GM19240 (cell line): ENCODE data around the gene CDKAL1.

Experiments
- DNase-seq: peaks from one replicate; pipeline ENCODE4 v3.0.0; 2011; ENCODE audit warnings: low spot score; ENCODE audit not compliant: insufficient read length

CDKAL1 gene

DNA sequence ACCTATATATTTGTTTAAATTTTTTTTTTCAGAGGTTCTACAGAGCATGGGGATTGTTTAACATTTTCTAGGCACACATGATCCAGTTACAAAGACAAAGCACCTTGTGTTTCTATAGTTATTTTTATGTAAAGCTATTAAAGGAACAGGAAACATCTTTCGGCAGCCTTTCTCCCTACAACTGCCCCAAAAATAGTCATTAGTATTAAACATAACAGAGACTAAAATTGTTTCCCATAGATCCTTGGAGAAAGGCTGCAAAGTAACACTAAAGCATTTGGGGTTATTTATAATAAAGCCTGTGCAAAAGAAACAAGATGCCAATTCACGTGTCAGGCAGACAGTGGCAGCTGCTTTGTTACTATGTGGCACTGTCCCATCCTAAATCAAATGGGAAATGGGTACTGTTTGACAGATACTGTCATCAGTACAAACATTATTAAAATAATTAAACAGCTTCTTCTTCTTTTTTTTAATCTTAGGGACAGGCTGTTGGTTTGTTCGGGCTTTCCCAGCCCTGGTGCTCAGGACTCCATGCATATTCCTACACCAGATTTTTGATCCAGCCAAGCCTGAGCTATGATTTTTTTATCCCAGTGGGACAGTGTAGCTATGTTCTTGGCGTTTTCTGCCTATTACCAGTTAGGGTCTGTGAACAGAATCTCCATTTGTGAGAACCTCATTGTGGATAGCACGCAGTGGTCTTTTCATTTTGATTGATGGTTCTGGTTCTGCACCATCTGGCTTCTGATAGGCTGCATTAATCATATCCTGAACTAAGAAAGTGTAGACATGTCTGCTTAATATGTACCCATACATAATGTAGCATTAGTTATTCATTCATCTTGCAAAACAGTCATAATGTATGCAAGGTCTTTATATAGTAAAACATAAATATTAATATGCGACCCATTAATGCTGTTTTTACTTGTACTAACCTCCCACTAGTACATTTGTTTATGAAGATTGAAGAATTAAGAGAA is 598.9 kb downstream of the CDKAL1 start:
- DNase-seq = no peak

DNA sequence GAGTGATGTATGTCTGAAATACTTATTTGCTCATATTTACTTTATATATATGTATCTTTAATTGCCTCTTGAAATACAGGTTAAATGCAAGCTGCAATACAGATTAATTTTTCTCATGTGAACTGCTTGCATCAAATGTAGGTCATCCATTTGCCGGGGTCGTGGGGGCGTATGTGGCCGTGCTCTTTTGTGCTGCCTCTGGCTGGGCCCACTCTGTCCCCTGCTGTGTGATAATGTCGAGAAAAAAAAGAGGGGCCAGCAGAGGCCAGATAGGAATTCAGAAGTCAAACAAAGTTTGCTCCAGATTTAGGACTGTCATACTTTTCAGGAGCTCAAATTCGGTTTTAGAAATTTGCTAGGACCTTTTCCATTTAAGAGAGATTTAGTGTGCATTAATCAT is 599.6 kb downstream of the CDKAL1 start:
- DNase-seq = no peak

DNA sequence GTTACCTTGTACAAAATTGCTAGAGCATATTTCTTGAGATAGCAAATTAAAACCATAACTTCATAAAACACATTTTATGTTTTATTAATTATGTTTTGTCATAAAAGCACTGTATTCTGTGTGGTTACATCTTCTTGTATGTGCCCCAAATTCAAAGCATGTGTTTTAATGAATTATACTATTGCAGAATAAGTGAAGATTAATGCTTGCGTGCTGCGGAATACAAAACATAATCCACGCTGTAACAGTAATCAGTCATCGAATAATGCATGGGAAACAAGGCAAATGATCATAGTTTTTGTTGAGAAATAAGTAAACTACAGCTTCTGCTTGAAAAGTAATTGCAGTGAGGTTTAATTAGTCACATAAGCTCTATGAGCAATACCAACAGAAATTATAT is 600.1 kb downstream of the CDKAL1 start:
- no peak for DNase-seq

DNA sequence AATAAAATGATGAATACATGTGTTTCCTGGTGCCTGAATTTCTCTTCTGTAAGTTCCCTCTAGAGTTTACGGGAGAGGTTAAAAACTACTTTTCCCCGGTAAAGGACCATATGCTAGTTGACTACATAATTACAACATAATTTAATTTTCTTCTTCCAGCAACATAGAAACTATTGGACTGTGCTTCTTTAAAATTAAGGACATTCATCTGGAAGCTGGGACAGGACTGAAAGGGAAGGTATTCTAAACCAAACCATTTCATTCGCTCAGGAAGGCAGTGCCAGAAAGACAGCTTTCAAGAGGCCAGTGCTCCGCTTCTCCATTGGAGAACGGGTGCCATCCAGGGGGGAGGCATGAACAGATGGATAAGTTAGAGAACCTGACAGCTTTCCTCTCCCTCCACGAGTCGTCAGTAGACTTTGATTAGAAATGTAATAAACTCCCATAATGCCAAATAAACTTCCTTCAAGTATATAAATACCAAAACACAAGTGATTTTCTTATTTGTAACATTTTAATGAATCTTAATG is 601.3 kb downstream of the CDKAL1 start:
- DNase-seq = no peak

DNA sequence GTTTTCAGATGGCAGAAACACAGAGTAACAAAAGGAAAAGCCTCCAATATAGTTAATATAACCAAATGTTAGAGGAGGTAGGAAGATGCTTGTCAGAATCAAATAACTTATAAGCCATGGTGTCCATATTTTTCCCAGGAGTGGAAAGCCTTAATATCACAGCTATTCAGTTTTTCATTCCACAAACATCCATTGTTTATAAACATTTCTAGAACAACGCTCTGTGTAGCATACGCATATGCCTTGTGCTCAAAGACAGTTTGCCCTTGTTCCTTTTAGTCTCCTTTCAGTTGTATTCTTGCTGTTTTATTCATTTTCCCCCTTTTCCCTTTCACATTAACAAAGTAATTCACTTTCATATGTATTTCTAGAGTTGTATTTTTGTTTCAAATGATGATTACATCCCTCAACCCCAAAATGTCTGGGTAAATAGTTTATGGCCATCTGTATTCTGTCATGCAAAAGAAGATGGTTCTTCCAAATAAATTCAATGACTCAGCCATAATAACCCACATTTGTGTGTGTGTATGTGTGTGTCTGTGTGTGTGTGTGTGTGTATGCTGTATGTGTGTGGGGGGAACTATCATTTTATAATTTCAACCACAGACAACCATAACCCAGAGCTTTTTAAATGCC is 603.6 kb downstream of the CDKAL1 start:
- no peak for DNase-seq

DNA sequence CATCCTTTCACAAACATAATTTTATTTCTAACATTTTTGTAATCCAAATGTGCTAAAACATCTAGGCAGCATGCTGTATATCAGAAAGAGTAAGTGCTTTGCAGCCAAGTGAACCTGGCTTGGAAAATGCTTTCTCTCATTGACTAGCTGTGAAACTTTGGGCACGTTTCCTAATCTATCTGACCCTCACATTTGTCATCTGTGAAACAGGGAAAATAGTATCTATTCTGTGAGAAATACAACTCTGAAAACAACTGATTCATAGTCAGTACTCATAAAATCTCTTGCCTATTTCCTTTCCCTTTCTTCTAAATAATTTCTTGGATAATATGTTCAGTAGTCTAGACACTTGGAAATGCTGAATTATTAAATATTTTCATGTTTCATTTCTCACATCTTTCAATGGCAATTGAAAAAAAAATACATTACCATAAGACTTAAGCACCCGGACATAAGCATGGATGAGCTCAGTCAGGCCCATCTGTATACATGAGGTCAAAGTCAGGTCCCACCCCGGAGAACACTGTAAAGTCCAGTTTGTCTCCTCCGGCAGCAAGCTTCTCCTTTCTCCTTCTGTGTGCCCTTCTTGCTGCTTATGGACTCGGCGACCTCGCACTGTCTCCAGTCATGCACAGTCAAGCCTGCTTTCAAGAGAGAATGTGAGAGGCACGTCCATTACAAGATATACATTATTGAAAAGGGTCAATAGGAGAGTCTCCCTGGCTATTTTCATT is 604.2 kb downstream of the CDKAL1 start:
- no peak for DNase-seq

DNA sequence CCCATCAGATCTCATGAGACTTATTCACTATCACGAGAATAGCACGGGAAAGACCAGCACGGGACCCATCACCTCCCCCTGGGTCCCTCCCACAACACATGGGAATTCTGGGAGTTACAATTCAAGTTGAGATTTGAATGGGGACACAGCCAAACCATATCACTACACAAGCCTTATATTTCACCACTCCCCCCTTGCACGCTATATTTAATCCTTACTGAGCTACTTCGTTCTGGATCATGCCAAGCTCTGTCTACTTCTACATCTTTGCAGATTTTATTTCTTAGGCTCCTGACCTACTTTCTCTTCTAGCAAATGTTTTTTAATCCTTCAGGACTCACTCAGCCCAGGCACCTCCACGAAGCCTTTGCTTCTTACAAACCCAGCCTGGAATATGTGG is 606.7 kb downstream of the CDKAL1 start:
- no peak for DNase-seq

DNA sequence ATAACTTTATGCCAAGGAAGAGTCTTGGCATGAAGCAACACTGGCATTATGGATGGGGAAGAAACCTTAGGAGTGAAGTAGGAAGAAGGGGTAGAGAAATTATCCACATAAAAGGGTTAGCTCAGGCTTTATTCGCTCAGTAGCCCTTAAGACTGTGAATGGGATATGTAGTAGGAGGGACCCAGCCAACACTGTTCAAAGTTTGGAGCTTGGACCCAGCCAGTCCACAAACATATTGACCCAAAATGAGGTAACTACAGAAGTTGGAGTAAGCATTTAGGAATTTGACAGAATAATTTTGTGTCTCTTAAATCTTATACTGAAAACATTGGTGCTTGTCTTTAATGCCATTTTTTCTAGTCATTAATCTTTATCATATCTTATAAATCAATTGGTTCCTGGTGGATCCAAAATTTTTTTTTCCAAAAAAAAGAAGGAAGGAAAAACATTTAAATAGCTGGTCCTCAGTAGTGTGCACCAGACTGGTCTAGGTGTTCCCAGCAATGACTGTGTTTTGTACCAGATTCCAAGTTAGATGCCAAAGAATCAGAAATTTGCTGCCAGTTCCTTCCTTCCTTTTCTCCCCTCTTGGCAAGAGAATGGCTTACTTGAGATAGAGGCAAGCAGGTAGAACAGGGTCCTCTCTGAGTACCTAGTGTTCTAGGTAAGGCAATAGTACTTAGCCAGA is 607.5 kb downstream of the CDKAL1 start:
- no peak for DNase-seq

DNA sequence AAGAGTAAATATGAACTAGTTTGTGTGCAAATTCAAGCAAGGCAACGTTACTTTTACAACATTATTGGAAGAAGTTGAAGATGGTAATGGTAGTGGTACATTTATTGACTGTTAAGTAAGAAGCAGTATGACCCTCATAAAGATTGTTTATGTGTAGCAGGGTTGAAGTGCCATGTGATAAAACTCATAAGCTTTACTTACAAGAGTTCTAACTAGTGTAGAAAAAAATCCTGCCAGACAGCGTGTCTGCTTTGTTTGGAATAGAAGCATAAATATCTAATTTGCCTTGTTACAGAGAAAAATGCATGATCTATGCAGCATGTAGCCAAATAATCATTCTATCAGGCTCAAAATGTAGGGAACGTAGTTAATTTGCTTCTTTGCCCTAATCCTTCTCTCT is 608.5 kb downstream of the CDKAL1 start:
- no peak for DNase-seq

DNA sequence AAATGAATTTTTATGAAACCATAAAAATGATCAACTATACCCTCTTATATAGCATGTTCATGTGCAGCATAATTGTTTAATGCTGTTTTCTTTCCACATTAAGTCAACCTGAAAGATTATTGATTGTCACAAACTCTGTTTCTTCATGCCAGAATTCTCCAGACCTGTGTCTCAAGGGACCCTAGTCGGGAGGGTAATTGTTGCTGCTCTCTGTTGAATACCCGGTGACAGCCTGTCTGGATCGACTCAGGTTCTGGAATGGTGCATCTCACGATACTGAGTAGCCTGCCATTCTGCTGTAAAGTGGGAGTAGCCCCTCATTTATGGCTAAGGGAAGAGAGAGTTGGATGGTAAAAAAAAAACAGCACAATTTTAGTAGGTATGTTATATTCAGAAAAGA is 609.4 kb downstream of the CDKAL1 start:
- no peak for DNase-seq

DNA sequence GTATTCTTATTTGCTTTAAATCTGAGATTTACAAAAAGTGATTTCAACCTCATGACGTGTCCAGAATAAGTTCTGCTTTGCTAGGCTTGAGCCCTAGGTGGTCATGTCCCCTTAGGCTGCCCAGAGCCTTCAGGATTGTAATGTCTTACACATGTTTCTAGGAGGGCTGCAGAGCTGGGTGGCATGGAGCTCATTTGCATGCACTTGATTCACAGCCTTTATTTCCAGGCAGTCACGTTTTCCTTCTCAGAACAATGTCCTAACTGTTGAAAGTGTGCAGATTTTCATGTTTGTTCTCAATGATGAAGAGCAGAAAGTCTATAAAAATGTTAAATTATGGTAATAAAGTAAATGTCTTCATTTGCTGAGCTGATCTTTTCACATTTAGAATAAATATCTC is 610.7 kb downstream of the CDKAL1 start:
- no peak for DNase-seq

DNA sequence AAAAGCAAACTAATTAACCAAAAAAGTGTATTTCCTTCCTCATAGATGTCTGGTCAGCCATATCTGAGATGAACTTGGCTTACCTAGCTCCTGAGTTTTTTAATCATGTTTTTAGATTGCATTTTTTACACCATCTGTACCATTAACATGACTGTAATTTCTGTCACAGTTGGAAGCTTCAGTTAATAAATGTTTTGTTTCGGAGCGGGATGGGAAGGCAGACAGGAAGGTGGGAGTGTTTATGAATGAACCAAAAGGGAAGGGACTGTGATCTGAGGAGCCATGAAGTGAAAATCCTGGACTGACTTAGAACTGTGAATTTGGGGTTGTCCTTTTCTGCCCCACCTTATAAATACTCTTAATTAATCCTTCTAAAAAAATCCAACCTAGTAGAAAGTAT is 613.7 kb downstream of the CDKAL1 start:
- no peak for DNase-seq

DNA sequence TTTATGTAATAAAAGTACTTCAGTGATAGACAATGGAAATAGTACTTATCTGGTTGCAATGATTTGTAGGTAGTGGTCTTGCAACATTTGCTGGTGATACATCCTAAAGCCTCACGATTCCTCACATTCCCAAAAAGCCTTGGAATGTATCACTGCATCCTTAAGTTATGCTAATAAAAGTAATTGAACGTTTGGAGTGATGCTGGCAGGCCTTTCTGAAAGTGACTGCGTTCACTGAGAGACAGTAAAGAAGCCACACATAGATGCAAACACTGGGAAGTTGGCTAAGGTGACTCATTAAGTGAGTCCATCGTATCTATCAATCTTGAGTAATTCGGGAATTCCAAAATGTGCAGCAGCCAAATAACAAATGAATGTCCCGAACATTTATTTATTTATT is 615.2 kb downstream of the CDKAL1 start:
- no peak for DNase-seq

DNA sequence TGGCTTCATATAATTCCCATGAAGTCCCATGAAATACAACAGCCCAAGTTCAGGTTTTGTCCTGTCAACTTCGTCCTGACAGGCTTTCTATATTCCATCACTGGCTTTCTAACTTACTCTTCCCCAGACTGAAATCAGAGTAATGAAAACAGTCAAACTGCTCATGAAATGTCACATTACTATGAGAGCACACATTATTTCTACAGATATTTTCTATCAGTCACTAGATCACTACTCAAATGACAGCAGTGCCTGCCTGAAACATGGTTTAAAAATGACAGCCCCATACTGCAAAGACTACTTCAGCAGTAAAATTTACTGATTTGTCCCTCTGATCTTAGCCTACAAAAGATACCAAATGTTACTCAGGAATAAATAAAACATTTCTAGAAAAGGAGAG is 616.4 kb downstream of the CDKAL1 start:
- no peak for DNase-seq

DNA sequence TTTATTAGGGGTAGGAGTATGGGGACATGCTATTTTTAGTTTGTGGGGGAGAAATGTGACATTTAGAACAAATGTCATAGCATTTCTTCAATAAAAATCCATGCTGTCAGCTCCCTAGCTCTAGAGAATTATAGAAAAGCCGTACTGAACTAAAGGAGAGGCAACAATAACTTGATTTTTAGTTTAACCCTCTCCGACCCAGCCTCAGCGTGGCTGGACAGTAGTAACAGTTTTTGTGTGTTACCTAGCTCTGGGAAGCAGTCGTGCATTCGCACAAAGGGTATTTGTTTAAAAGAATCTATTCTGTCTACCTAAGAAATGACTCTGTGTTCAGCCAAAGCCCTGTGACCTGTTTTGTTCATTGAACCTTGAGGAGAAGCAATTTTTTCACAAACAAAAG is 616.9 kb downstream of the CDKAL1 start:
- no peak for DNase-seq

DNA sequence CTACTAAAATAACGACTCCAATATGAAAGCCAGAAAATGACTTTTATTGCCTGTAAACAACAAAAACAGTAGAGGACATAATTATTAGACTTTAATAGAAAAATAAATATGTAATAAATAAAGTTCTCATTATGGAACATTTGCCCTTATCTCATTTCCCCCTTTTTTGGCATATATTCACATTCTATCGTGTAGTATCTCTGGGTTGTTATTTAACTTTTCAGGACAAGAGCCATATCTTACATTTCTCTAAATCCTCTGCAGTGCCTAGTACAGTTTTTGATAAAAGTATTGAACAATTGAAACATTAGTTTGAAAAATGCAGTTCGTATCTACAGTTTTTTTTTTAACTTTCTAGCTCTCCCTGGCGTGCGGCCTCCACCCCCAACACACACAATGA is 617.3 kb downstream of the CDKAL1 start:
- no peak for DNase-seq

DNA sequence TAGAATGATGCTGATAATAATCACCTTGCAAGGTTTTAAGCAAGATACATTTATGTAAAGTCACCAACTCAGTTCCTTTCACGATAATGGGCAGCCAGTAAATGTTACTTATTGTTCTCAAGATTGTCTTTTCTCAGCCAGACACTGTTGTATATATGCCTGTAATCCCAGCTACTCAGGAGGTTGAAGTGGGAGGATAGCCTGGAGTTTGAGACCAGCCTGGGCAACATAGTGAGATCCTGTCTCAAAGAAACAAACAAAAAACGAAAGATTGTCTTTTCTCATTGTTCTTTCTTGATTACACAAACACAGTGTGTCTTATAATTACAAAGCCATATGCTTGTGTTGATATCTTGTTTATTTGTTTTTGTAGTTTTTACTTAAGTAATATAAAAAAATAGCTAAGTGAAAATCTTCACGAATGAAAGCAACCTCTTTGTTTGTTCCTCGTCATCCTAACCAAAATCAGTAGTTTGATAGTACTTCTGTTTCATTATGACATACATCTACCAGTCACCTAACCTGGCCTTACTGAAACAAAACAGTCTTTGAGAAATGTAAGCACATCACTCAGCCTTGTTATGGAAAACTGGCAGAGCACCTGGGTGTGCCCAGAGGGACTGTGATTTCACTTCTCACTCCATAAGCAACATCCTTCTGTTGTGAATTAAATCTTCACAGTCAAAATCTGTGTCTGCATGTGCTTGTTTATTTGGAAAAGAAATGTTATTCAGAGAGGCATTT is 623.1 kb downstream of the CDKAL1 start:
- no peak for DNase-seq

DNA sequence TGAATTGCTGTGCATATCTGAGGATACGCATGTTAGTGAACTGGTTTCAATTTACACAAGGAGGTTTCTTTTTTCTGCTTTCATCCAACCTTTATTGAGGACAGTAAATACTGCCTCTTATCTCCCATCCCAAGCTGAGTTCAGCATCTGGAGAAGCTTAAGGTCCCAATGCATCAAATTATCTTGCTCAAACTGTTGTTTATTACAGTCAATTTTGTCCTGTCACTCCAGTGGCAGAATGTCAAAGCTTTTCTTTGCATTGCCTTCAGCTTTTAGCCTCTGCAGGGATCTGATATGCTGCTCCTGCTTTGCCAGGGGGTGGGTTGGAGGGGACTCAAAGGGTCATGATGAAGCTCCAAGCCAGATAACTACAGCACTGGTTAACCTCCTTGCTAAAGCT is 623.9 kb downstream of the CDKAL1 start:
- DNase-seq = no peak

DNA sequence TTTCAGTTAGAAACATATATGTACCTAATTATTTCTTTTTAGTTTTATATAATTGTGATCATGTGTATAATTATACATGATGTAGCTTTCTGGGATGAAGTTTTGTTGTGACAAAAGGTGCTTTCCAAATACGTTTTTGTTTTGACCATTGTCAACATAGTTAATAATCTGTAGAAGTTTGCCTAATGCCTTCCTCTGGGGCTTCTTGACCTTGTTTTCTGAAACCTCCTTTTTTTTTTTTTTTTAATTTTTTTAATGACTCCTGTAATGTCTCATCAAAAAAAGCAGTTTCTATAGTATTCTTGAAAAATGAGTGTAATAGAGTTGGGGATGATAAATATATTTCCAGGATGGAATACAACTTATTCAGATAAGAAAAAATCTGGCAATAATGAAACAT is 624.6 kb downstream of the CDKAL1 start:
- no peak for DNase-seq

DNA sequence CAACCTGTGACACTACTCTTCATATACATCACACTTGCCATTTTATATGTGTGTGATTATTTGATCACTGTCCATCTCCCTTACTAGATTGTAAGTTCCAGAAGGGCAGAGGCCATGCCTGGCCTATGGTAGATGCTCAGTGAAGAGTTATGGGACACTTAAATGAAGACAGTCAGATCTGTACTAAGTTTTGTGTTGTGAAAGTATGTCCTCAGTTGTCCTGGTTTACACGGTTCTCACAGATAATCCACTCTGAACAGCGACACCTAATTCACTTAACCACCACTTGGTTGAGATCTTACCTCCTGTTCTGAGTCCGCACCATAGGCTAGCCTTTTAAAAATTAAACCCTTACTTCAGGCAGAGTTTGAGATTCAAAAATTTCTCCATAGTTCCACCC is 625.2 kb downstream of the CDKAL1 start:
- DNase-seq = no peak

DNA sequence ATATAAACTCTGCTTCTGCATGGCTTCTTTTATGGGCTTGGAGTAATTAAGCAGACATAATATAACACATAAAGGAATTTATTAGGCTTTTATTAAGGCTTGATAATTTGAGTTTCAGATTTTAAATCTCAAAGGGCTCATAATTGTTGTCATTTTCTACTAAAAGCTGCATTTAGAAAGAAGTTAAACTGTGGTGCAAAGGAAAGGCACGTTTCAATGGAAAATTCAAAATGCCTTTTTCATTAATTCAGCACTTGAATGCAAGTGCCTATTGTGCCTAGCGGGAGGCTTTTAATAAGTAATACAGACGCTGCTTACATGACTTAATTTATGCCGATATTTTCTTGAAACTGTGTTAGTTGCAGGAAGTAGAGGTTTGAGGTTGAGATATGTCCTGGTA is 627.5 kb downstream of the CDKAL1 start:
- DNase-seq = no peak
